Spinal cord (tissue), 10 donors: ENCODE results near the gene SH2D7. TPM values are rescaled to one million over a fixed set of nuclear protein-coding genes. Genes with fewer than 3 reads are reported as not detected.
"Not testable (repeated sequence)": the region's sequence is repeated elsewhere in the genome, so short reads cannot be mapped to it uniquely, and the experiment has no call there.

Experiments used
- DNase-seq, 6 donors: peaks; one replicate each; pipeline versions ENCODE4 v3.0.0 to v3.0.0-alpha.2; 2013 to 2015; ENCODE audit warnings: low spot score in 6 of 6, low read depth in 4 of 6
- H3K27ac ChIP-seq: one replicate; pipeline ENCODE4 v1.5.1; 2013; ENCODE audit warnings: low read depth, low read length, control low read depth
- H3K27me3 ChIP-seq: one replicate; pipeline ENCODE4 v1.6.1; 2013; ENCODE audit warnings: low read length; ENCODE audit not compliant: control insufficient read depth, insufficient read depth
- H3K36me3 ChIP-seq: one replicate; pipeline ENCODE4 v1.6.1; 2013; ENCODE audit warnings: low read length; ENCODE audit not compliant: control insufficient read depth, insufficient read depth
- H3K4me1 ChIP-seq: one replicate; pipeline ENCODE4 v1.6.1; 2013; ENCODE audit warnings: low read length; ENCODE audit not compliant: control insufficient read depth, insufficient read depth
- H3K4me3 ChIP-seq: one replicate; pipeline ENCODE4 v1.5.1; 2013; ENCODE audit warnings: low read depth, low read length, control low read depth
- H3K9me3 ChIP-seq: one replicate; pipeline ENCODE4 v1.6.1; 2013; ENCODE audit warnings: low read length; ENCODE audit not compliant: control insufficient read depth, insufficient read depth
- WGBS: methylation state at CpG from one replicate; pipeline ENCODE4 v1.1.5; 2013; ENCODE audit warnings: missing lambda C conversion rate; ENCODE audit not compliant: insufficient coverage; 5-methylcytosine and 5-hydroxymethylcytosine counted together
- polyA plus RNA-seq, 2 donors: library from polyadenylated mRNA; unstranded; fragments of 120-200 nt; gene quantifications; one replicate each; pipeline ENCODE4 v1.2.1, GENCODE V29; 2013; ENCODE audit not compliant: insufficient read length in 2 of 2
- small RNA-seq: library from RNA; depleted of rRNA; stranded (forward); fragments of <200 nt; gene quantifications from one replicate; pipeline ENCODE3, GENCODE V24; 2014; ENCODE audit warnings: low replicate concordance
- total RNA-seq, 2 donors: library from RNA; depleted of rRNA in 1 of 2; stranded (reverse); fragments of 120-200 nt in 1 of 2; fragments of >200 nt in 1 of 2; gene quantifications; one replicate each; pipeline versions ENCODE4 v1.2.3 to v1.2.4, GENCODE V29; 2013 to 2014
- donor health status: healthy.

The SH2D7 gene
- total and polyA plus RNA-seq, 4 donors = 0.92 to 1.9 TPM; not detected in 2

GRCh38 chr15:78149068-78149804 is 56.9 kb downstream of the SH2D7 start, which contains the start of gene IDH3A:
Gene IDH3A (plus strand): TSS chr15:78149362. CDS start chr15:78149404, 42 bp downstream.
- Histone ChIP-seq H3K36me3 (no peaks in the 10 kb centered on the region), H3K27ac (peak within 1 kb of the TSS; percentile 16), H3K4me1 (peaks cover 16% of the 10 kb centered on the region), H3K9me3 (no peaks in the 10 kb centered on the region), H3K27me3 (no peaks in the 10 kb centered on the region), H3K4me3 (peak within 1 kb of the TSS; percentile 61)
- under 1% methylated on average over 79 of the region's 79 CpGs for WGBS
- DNase-seq = peak; percentile 95 to 99 (median 98)

GRCh38 chr15:78149805-78150751 is 57.7 kb downstream of the SH2D7 start:
- peak in 2 of 6 donors; percentile 54 to 65 for DNase-seq
- WGBS = 5% methylated on average over 18 of the region's 20 CpGs

DNA sequence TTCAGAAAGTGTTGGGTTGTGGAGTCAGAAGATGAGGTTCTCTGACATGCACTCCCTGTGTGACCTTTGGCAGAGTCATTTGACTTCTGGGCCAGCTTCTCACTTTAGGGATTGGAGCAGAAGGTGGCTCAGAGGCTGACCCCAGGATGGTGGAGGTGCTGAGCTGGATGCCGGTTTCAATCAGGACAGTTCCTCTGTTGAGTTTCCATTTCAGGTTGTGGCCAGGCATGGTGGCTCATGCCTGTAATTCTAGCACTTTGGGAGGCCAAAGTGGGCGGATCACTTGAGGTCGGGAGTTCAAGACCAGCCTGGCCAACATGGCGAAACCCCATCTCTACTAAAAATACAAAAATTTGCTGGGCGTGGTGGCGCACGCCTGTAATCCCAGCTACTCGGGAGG is 58.7 kb downstream of the SH2D7 start:
- 98% methylated on average over 7 of the region's 8 CpGs for WGBS
- H3K4me3 ChIP-seq, H3K9me3 ChIP-seq, DNase-seq, H3K36me3 ChIP-seq, H3K27me3 ChIP-seq, H3K27ac ChIP-seq: not testable (repeated sequence)
- peaks cover 16% of the 10 kb centered on the region for H3K4me1 ChIP-seq

More at GRCh38 chr15:78149805-78150751, 57.7 kb downstream of the SH2D7 start:
- Histone ChIP-seq H3K27ac (peak overlapping the region; percentile 16), H3K27me3 (no peaks in the 10 kb centered on the region), H3K4me1 (peaks cover 16% of the 10 kb centered on the region), H3K4me3 (peak overlapping the region; percentile 51), H3K36me3 (no peaks in the 10 kb centered on the region), H3K9me3 (no peaks in the 10 kb centered on the region)

Small RNA genes within 50 kb of the gene (small RNA-seq; reads per million reads assigned to genes)
- not detected for gene RF00092

Other genes starting within 250 kb of the SH2D7 start
- gene TBC1D2B, start 14.8 kb upstream of the SH2D7 start, total RNA-seq = 10 to 100 TPM; 29.2 to 41.7 TPM
- 10 to 100 TPM; 21.0 to 26.0 TPM for gene TBC1D2B, start 14.8 kb upstream of the SH2D7 start, polyA plus RNA-seq
- 10 to 100 TPM; 18.2 to 18.4 TPM for gene CIB2, start 38.9 kb downstream of the SH2D7 start, total RNA-seq
- gene CIB2, start 38.9 kb downstream of the SH2D7 start, polyA plus RNA-seq = 10 to 100 TPM; 74.6 to 81.4 TPM
- gene IDH3A, start 56.8 kb downstream of the SH2D7 start, total RNA-seq = 10 to 100 TPM; 47.1 to 98.7 TPM
- gene IDH3A, start 56.8 kb downstream of the SH2D7 start, polyA plus RNA-seq = 100 to 1,000 TPM in 1 of 2 donors, 10 to 100 TPM in 1; 93.7 to 104 TPM
- 10 to 100 TPM; 11.6 to 43.3 TPM for gene ACSBG1, start 142.0 kb downstream of the SH2D7 start, total RNA-seq
- 10 to 100 TPM; 43.0 to 44.2 TPM for gene ACSBG1, start 142.0 kb downstream of the SH2D7 start, polyA plus RNA-seq
- gene DNAJA4, start 172.0 kb downstream of the SH2D7 start, total RNA-seq = 10 to 100 TPM; 21.7 to 62.1 TPM
- 10 to 100 TPM; 64.2 to 72.7 TPM for gene DNAJA4, start 172.0 kb downstream of the SH2D7 start, polyA plus RNA-seq
- gene SKIC8, start 207.0 kb downstream of the SH2D7 start, total RNA-seq = 10 to 100 TPM; 71.8 to 89.6 TPM
- gene SKIC8, start 207.0 kb downstream of the SH2D7 start, polyA plus RNA-seq = 100 to 1,000 TPM in 1 of 2 donors, 10 to 100 TPM in 1; 97.9 to 104 TPM
- gene CRABP1, start 247.8 kb downstream of the SH2D7 start, total RNA-seq = 1,000 to 10,000 TPM in 1 of 2 donors, 100 to 1,000 TPM in 1; 113 to 1,461 TPM
- gene CRABP1, start 247.8 kb downstream of the SH2D7 start, polyA plus RNA-seq = 100 to 1,000 TPM; 326 to 539 TPM